HL-60/S4 (cell line): Measurements from ENCODE around the gene OR5L2.
"Not testable (repeated sequence)": the region's sequence is repeated elsewhere in the genome, so short reads cannot be mapped to it uniquely, and the experiment has no call there.

ENCODE experiments used
- in situ Hi-C: fragments of 300-500 bp; cut with MboI; formaldehyde crosslinking; loops from 2 replicates; pipeline ENCODE4 v1.14.3; 2022; ENCODE audit warnings: low sequenced_read_pairs

OR5L2 gene

GRCh38 chr11:55826919-55827318 is at the start of gene OR5L2:
TSS of gene OR5L2 (plus strand) at chr11:55827219. CDS start at chr11:55827219, 0 bp downstream.
- in situ Hi-C loops: no loop called here

- in situ Hi-C loops: no loop called here
Observed at GRCh38 chr11:55791606-55792005, 35.4 kb upstream of the OR5L2 start.

GRCh38 chr11:55793321-55793720 is 33.7 kb upstream of the OR5L2 start:
- in situ Hi-C loops: no loop called here

GRCh38 chr11:55795256-55795655 is 31.8 kb upstream of the OR5L2 start, which contains the start of gene OR5D14:
TSS of gene OR5D14 (plus strand) at chr11:55795556. CDS start at chr11:55795556, 0 bp downstream.
- in situ Hi-C loops: no loop called here

- in situ Hi-C loops: no loop called here
Observed at GRCh38 chr11:55806248-55806647, 20.8 kb upstream of the OR5L2 start.

- in situ Hi-C loops: no loop called here
Observed at GRCh38 chr11:55811067-55811466, 16.0 kb upstream of the OR5L2 start, which contains the start of gene OR5L1. TSS of gene OR5L1 (plus strand) at chr11:55811367. CDS start at chr11:55811467, 100 bp downstream.

GRCh38 chr11:55819330-55819729 is 7.7 kb upstream of the OR5L2 start, which contains the start of gene OR5D18:
TSS of gene OR5D18 (plus strand) at chr11:55819630. CDS start at chr11:55819630, 0 bp downstream.
- in situ Hi-C loops: no loop called here

GRCh38 chr11:55838452-55838851 is 11.4 kb downstream of the OR5L2 start, which contains the start of gene OR5D16:
TSS of gene OR5D16 (plus strand) at chr11:55838752. CDS start at chr11:55838752, 0 bp downstream.
- in situ Hi-C loops: no loop called here

GRCh38 chr11:55847453-55847852 is 20.4 kb downstream of the OR5L2 start:
- in situ Hi-C loops: no loop called here

- in situ Hi-C loops: no loop called here
Observed at GRCh38 chr11:55849037-55849436, 22.0 kb downstream of the OR5L2 start.

GRCh38 chr11:55852141-55852540 is 25.1 kb downstream of the OR5L2 start:
- in situ Hi-C loops: no loop called here

- in situ Hi-C loops: no loop called here
Observed at GRCh38 chr11:55854704-55855103, 27.7 kb downstream of the OR5L2 start.

GRCh38 chr11:55867354-55867753 is 40.3 kb downstream of the OR5L2 start:
- in situ Hi-C loops: not testable (repeated sequence)

GRCh38 chr11:55872731-55873130 is 45.7 kb downstream of the OR5L2 start:
- in situ Hi-C loops: not testable (repeated sequence)

GRCh38 chr11:55873146-55873545 is 46.1 kb downstream of the OR5L2 start:
- in situ Hi-C loops: not testable (repeated sequence)
